Keratinocyte (primary cell): ENCODE measurements around the gene PIGC. TPM values are rescaled to one million over a fixed set of nuclear protein-coding genes. Genes with fewer than 3 reads are reported as not detected.

Source experiments
- DNase-seq: peaks from one replicate; pipeline ENCODE4 v3.0.0-alpha.2; 2011; ENCODE audit warnings: low read depth, missing footprints, low spot score
- FAIRE-seq: peaks from 2 replicates; lab custom pipeline; 2011; peaks lifted over from hg19 to GRCh38; lab: Jason Lieb, UNC
- H2AFZ ChIP-seq: 2 replicates; pipeline ENCODE4 v1.6.0; 2012; ENCODE audit warnings: low read length, control low read depth, inconsistent platforms; ENCODE audit not compliant: control insufficient read depth
- H3K27ac ChIP-seq: 2 replicates; pipeline ENCODE4 v1.5.1; 2011; ENCODE audit warnings: low read length; ENCODE audit not compliant: control insufficient read depth, insufficient read depth
- H3K27me3 ChIP-seq: 3 replicates; pipeline ENCODE4 v1.6.0; 2011; ENCODE audit warnings: low read length; ENCODE audit not compliant: control insufficient read depth, insufficient read depth; ENCODE audit errors: extremely low read depth
- H3K36me3 ChIP-seq, 2 experiments: 2 replicates in 1 of 2; 3 replicates in 1 of 2; pipeline ENCODE4 v1.5.1; 2011; ENCODE audit warnings: low read length in 2 of 2, mild to moderate bottlenecking in 1 of 2; ENCODE audit not compliant: control insufficient read depth in 2 of 2, insufficient read depth in 2 of 2; ENCODE audit errors: extremely low read depth in 1 of 2
- H3K4me1 ChIP-seq: 3 replicates; pipeline ENCODE4 v1.5.1; 2011; ENCODE audit warnings: low read length; ENCODE audit not compliant: control insufficient read depth, insufficient read depth; ENCODE audit errors: extremely low read depth
- H3K4me2 ChIP-seq: 3 replicates; pipeline ENCODE4 v1.6.0; 2011; ENCODE audit warnings: low read depth, low read length; ENCODE audit not compliant: control insufficient read depth, insufficient read depth; ENCODE audit errors: extremely low read depth
- H3K4me3 ChIP-seq, 3 experiments: fragments of 200-600 bp in 1 of 3; sonication (generic) in 1 of 3; 2 replicates in 2 of 3; 3 replicates in 1 of 3; pipeline ENCODE4 v1.5.1; 2011 to 2016; ENCODE audit warnings: low read length in 3 of 3, mild to moderate bottlenecking in 3 of 3, control low read depth in 2 of 3, inconsistent platforms in 1 of 3, low read depth in 1 of 3, mixed read lengths in 1 of 3, mixed run types in 1 of 3, moderate library complexity in 1 of 3; ENCODE audit not compliant: control insufficient read depth in 2 of 3, insufficient read depth in 2 of 3; ENCODE audit errors: extremely low read depth in 1 of 3
- H3K79me2 ChIP-seq: 2 replicates; pipeline ENCODE4 v1.6.0; 2012; ENCODE audit warnings: low read length; ENCODE audit not compliant: control insufficient read depth, insufficient read depth
- H3K9ac ChIP-seq: 3 replicates; pipeline ENCODE4 v1.6.0; 2011; ENCODE audit warnings: low read length; ENCODE audit not compliant: control insufficient read depth, insufficient read depth; ENCODE audit errors: extremely low read depth
- H3K9me1 ChIP-seq: 3 replicates; pipeline ENCODE4 v1.6.0; 2011; ENCODE audit warnings: low read length; ENCODE audit not compliant: control insufficient read depth, insufficient read depth; ENCODE audit errors: extremely low read depth
- H3K9me3 ChIP-seq: 2 replicates; pipeline ENCODE4 v1.5.1; 2012; ENCODE audit warnings: low read depth, low read length; ENCODE audit not compliant: control insufficient read depth
- H4K20me1 ChIP-seq: 3 replicates; pipeline ENCODE4 v1.6.0; 2011; ENCODE audit warnings: low read length; ENCODE audit not compliant: control insufficient read depth, insufficient read depth; ENCODE audit errors: extremely low read depth
- CTCF ChIP-seq, 3 experiments: IDR thresholded peaks in 1 of 3; conservative IDR thresholded peaks in 1 of 3; optimal IDR thresholded peaks in 1 of 3; 2 replicates in 2 of 3; 3 replicates in 1 of 3; pipeline versions ENCODE3 to v1.5.1; 2011; ENCODE audit warnings: low read length in 3 of 3, mild to moderate bottlenecking in 3 of 3, moderate library complexity in 2 of 3, control low read depth in 1 of 3, inconsistent platforms in 1 of 3; ENCODE audit not compliant: insufficient read depth in 2 of 3; ENCODE audit errors: extremely low read depth in 1 of 3
- EZH2 ChIP-seq: IDR thresholded peaks from one replicate; pipeline ENCODE4 v1.6.1; 2012; ENCODE audit warnings: inconsistent platforms, mild to moderate bottlenecking, low read length, moderate library complexity
- dilution Hi-C: fragments of 300-500 bp; cut with MboI; formaldehyde crosslinking; loops from one replicate; pipeline ENCODE4 v1.7.0; 2020; ENCODE audit warnings: low sequenced_read_pairs; ENCODE audit not compliant: extremely low pct_ligation_motif_present
- polyA plus RNA-seq, 5 experiments: library from polyadenylated mRNA; depleted of rRNA in 3 of 5; stranded (reverse) in 3 of 5; stranded (forward) in 1 of 5; unstranded in 1 of 5; fragments of >200 nt; gene quantifications; 1 replicate in 1 of 5; 2 replicates in 3 of 5; 3 replicates in 1 of 5; pipeline versions ENCODE4 v1.2.1 to v1.2.3, GENCODE V29; 2011 to 2012; ENCODE audit warnings: missing spikeins in 2 of 5, low read depth in 1 of 5, low replicate concordance in 1 of 5

PIGC gene
- polyA plus RNA-seq, 1 donor (not counting 4 experiments of a cell fraction or from before 2014, with no cell fraction given): 21.6 TPM

GRCh38 chr1:172408958-172409357 lies 34.9 kb downstream of the PIGC start:
- no peak overlapping the region for H3K9ac ChIP-seq
- H2AFZ ChIP-seq: no peak overlapping the region
- TF ChIP-seq CTCF (optimal IDR thresholded peaks at IDR 0.05 in 1 of 3, IDR thresholded peaks at IDR 0.05 in 1 of 3, conservative IDR thresholded peaks at IDR 0.05 in 1 of 3; ENCODE audit: extremely low read depth in 1 of 3, insufficient read depth in 2 of 3, low read length in 3 of 3) (no peak), EZH2 (no peak)
- H3K36me3 ChIP-seq: no peaks in the 10 kb centered on the region
- no peak overlapping the region for H3K4me3 ChIP-seq
- H3K4me2 ChIP-seq: no peak overlapping the region
- no peaks in the 10 kb centered on the region for H4K20me1 ChIP-seq
- H3K4me1 ChIP-seq: peaks cover 5% of the 10 kb centered on the region
- no peaks in the 10 kb centered on the region for H3K27me3 ChIP-seq
- dilution Hi-C loops: no loop called here
- no peaks in the 10 kb centered on the region for H3K9me1 ChIP-seq
- H3K27ac ChIP-seq: no peak overlapping the region
- DNase-seq (no peak), FAIRE-seq (no peak)
- no peaks in the 10 kb centered on the region for H3K79me2 ChIP-seq
- H3K9me3 ChIP-seq: no peaks in the 10 kb centered on the region

DNA sequence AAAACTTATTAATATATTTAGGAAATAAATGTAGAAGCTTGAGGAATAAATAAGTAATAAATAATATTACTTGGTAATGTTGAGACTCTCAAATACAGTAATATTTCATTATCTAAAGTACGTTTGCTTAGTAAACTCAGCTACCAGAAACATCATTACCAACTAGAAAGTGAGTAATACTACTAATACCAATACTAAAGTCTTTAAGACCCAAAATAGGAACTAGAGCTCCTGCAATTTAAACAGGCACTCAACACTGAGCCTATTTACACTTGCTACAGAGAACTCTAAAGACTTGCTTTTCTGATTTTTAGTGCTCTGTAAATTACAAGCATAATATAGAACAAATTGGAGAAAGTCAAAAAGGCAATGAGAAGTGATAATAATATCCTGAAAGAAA lies 36.9 kb downstream of the PIGC start:
- no peaks in the 10 kb centered on the region for H4K20me1 ChIP-seq
- H3K9me3 ChIP-seq: no peaks in the 10 kb centered on the region
- no peak overlapping the region for H3K9ac ChIP-seq
- H2AFZ ChIP-seq: no peak overlapping the region
- H3K4me2 ChIP-seq: no peak overlapping the region
- DNase-seq (no peak), FAIRE-seq (no peak)
- no peaks in the 10 kb centered on the region for H3K27me3 ChIP-seq
- dilution Hi-C loops: no loop called here
- H3K79me2 ChIP-seq: no peaks in the 10 kb centered on the region
- H3K9me1 ChIP-seq: no peaks in the 10 kb centered on the region
- TF ChIP-seq CTCF (optimal IDR thresholded peaks at IDR 0.05 in 1 of 3, IDR thresholded peaks at IDR 0.05 in 1 of 3, conservative IDR thresholded peaks at IDR 0.05 in 1 of 3; ENCODE audit: extremely low read depth in 1 of 3, insufficient read depth in 2 of 3, low read length in 3 of 3): no peak
- TF ChIP-seq EZH2: no peak
- no peaks in the 10 kb centered on the region for H3K36me3 ChIP-seq
- H3K4me3 ChIP-seq: no peak overlapping the region
- peaks cover 3% of the 10 kb centered on the region for H3K4me1 ChIP-seq
- no peak overlapping the region for H3K27ac ChIP-seq
